Mesendoderm (in vitro differentiated cells): Measurements from ENCODE around the gene MYOF.

Experiments
- DNase-seq: peaks from one replicate; pipeline ENCODE4 v3.0.0; 2013
- H2AK5ac ChIP-seq: 2 replicates; pipeline ENCODE4 v1.6.1; 2013; ENCODE audit warnings: low read length, inconsistent platforms
- H2BK120ac ChIP-seq: 2 replicates; pipeline ENCODE4 v1.6.1; 2013; ENCODE audit warnings: low read depth, mild to moderate bottlenecking, low read length, moderate library complexity, mixed read lengths
- H2BK15ac ChIP-seq: replicated peaks from 2 replicates; pipeline ENCODE4 v1.6.1; 2013; ENCODE audit warnings: low read depth, mild to moderate bottlenecking, moderate library complexity
- H2BK5ac ChIP-seq: 2 replicates; pipeline ENCODE4 v1.6.1; 2013; ENCODE audit warnings: low read length, inconsistent platforms
- H3K18ac ChIP-seq: 2 replicates; pipeline ENCODE4 v1.6.1; 2013; ENCODE audit warnings: mild to moderate bottlenecking, low read length, mixed read lengths
- H3K23ac ChIP-seq: one replicate; pipeline ENCODE4 v1.6.1; 2013; ENCODE audit warnings: low read length
- H3K27ac ChIP-seq: 2 replicates; pipeline ENCODE4 v1.5.1; 2013; ENCODE audit warnings: low read depth, mild to moderate bottlenecking, inconsistent platforms, low read length, moderate library complexity
- H3K27me3 ChIP-seq: 2 replicates; pipeline ENCODE4 v1.6.1; 2013; ENCODE audit warnings: low read length, control low read depth, mild to moderate bottlenecking, inconsistent platforms; ENCODE audit not compliant: insufficient read depth, poor library complexity
- H3K36me3 ChIP-seq: 2 replicates; pipeline ENCODE4 v1.6.1; 2013; ENCODE audit warnings: low read length, inconsistent platforms; ENCODE audit not compliant: control insufficient read depth, insufficient read depth
- H3K4ac ChIP-seq: one replicate; pipeline ENCODE4 v1.6.1; 2013; ENCODE audit warnings: low read depth, mild to moderate bottlenecking, low read length, moderate library complexity
- H3K4me1 ChIP-seq: 2 replicates; pipeline ENCODE4 v1.6.1; 2013; ENCODE audit warnings: low read depth, low read length, inconsistent platforms; ENCODE audit not compliant: control insufficient read depth
- H3K4me2 ChIP-seq: 2 replicates; pipeline ENCODE4 v1.6.1; 2013; ENCODE audit warnings: low read length
- H3K4me3 ChIP-seq: 2 replicates; pipeline ENCODE4 v1.5.1; 2013; ENCODE audit warnings: mild to moderate bottlenecking, low read length
- H3K56ac ChIP-seq: one replicate; pipeline ENCODE4 v1.6.1; 2013; ENCODE audit warnings: low read length
- H3K79me1 ChIP-seq: 2 replicates; pipeline ENCODE4 v1.6.1; 2013; ENCODE audit warnings: low read length, inconsistent platforms
- H3K79me2 ChIP-seq: 2 replicates; pipeline ENCODE4 v1.6.1; 2013; ENCODE audit warnings: mild to moderate bottlenecking, low read length; ENCODE audit not compliant: control insufficient read depth, insufficient read depth
- H3K9ac ChIP-seq: 2 replicates; pipeline ENCODE4 v1.6.1; 2013; ENCODE audit warnings: low read length, inconsistent platforms
- H4K5ac ChIP-seq: one replicate; pipeline ENCODE4 v1.6.1; 2013; ENCODE audit warnings: low read length
- H4K8ac ChIP-seq: one replicate; pipeline ENCODE4 v1.6.1; 2013; ENCODE audit warnings: low read depth, mild to moderate bottlenecking, control low read depth, low read length, moderate library complexity
- whole genome bisulfite sequencing: extraction: QIAGEN DNeasy Blood & Tissue Kit; methylation state at CpG from one replicate; pipeline ENCODE4 v1.1.7; 2013; ENCODE audit warnings: low lambda C conversion rate, missing lambda C conversion rate; ENCODE audit not compliant: insufficient coverage; ENCODE audit errors: extremely low coverage; 5-methylcytosine and 5-hydroxymethylcytosine counted together

MYOF gene

DNA sequence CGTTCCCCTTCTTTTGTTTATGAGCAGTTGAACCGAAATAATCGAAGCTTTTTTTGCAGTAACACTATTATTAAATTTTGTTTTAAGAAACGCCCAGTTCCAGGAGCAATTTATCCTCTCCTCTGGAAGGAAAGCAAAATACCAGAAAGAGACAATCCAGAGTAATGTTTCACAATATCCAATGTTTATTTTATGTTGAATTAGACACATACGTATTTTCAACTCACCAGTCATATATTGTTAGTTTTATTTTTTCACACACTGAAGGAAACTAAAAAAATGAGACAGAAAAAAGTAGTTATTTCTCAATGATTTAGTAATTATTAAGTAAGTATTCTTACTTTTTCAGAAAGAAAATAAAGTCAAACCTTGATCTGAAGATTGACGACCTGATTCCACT is 85.1 kb downstream of the MYOF start:
- H3K23ac ChIP-seq: no peak overlapping the region
- no peak overlapping the region for H2AK5ac ChIP-seq
- H3K36me3 ChIP-seq: no peaks in the 10 kb centered on the region
- no peaks in the 10 kb centered on the region for H3K27me3 ChIP-seq
- no peak overlapping the region for H2BK5ac ChIP-seq
- H3K18ac ChIP-seq: no peak overlapping the region
- no peak overlapping the region for H3K4me3 ChIP-seq
- WGBS: no CpG with 5 or more reads among the region's 6 CpGs
- H3K27ac ChIP-seq: no peak overlapping the region
- H3K4me1 ChIP-seq: peaks cover 3% of the 10 kb centered on the region
- no peak overlapping the region for H2BK15ac ChIP-seq
- no peak overlapping the region for H4K8ac ChIP-seq
- no peak overlapping the region for H3K56ac ChIP-seq
- no peaks in the 10 kb centered on the region for H3K79me2 ChIP-seq
- no peak for DNase-seq
- H4K5ac ChIP-seq: no peak overlapping the region
- no peak overlapping the region for H3K4ac ChIP-seq
- H3K4me2 ChIP-seq: no peak overlapping the region
- H3K79me1 ChIP-seq: no peaks in the 10 kb centered on the region
- no peak overlapping the region for H3K9ac ChIP-seq
- no peak overlapping the region for H2BK120ac ChIP-seq

DNA sequence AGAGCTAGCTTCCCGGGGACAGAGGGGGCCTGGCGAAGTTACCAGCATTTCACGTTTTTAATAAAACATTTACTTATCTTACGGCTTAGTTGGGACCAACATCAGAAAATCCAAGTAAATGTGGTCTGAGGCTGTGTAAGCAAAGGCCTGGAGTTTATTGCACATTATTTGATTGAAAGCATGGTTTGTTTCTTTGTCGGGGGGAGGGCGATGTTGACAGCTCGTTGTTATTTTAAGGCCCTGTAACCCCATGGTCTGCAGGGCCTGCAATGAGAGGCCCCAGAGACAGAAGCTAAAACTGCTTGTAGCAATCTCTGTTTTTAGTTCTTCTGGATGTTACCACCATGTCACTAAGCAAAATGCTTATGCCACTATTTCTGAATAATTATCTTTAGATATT is 88.9 kb downstream of the MYOF start:
- Histone ChIP-seq H3K23ac (no peak overlapping the region), H3K27me3 (no peaks in the 10 kb centered on the region), H4K8ac (no peak overlapping the region), H3K9ac (no peak overlapping the region), H2BK15ac (no peak overlapping the region), H4K5ac (no peak overlapping the region), H3K4me2 (no peak overlapping the region), H2BK5ac (no peak overlapping the region), H3K79me1 (no peaks in the 10 kb centered on the region), H3K4me3 (no peak overlapping the region), H3K27ac (no peak overlapping the region), H3K4ac (no peak overlapping the region), H2BK120ac (no peak overlapping the region), H3K36me3 (no peaks in the 10 kb centered on the region), H3K18ac (no peak overlapping the region), H3K4me1 (peaks cover 2% of the 10 kb centered on the region), H3K79me2 (no peaks in the 10 kb centered on the region), H3K56ac (no peak overlapping the region), H2AK5ac (no peak overlapping the region)
- no peak for DNase-seq
- WGBS: no CpG with 5 or more reads among the region's 7 CpGs

DNA sequence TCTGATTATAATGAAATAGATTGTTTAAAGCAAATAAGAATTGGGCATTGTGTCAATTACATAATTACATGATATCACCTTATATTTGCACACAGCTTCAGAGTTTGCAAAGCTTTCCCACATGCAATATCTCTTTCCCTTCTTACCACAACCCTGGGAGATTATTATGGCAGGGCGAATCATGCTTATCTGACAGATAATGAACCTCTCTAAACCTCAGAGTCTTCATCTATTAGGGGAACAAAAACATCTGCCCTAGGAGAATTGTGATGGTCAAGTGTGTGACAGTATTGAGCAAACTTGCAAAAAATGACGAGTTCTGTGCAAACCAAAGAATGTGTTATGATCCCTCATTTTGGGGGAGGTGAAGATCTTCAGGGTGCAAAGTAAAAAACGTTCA is 90.0 kb downstream of the MYOF start:
- Histone ChIP-seq H3K23ac (no peak overlapping the region), H3K4ac (no peak overlapping the region), H3K4me1 (no peaks in the 10 kb centered on the region), H3K27me3 (no peaks in the 10 kb centered on the region), H2AK5ac (no peak overlapping the region), H2BK5ac (no peak overlapping the region), H3K56ac (no peak overlapping the region), H3K79me2 (no peaks in the 10 kb centered on the region), H3K4me2 (no peak overlapping the region), H3K18ac (no peak overlapping the region), H4K5ac (no peak overlapping the region), H4K8ac (no peak overlapping the region), H3K27ac (no peak overlapping the region), H3K4me3 (no peak overlapping the region), H3K9ac (no peak overlapping the region), H2BK120ac (no peak overlapping the region), H2BK15ac (no peak overlapping the region), H3K79me1 (no peaks in the 10 kb centered on the region), H3K36me3 (no peaks in the 10 kb centered on the region)
- WGBS: no CpG with 5 or more reads among the region's 3 CpGs
- DNase-seq: no peak

DNA sequence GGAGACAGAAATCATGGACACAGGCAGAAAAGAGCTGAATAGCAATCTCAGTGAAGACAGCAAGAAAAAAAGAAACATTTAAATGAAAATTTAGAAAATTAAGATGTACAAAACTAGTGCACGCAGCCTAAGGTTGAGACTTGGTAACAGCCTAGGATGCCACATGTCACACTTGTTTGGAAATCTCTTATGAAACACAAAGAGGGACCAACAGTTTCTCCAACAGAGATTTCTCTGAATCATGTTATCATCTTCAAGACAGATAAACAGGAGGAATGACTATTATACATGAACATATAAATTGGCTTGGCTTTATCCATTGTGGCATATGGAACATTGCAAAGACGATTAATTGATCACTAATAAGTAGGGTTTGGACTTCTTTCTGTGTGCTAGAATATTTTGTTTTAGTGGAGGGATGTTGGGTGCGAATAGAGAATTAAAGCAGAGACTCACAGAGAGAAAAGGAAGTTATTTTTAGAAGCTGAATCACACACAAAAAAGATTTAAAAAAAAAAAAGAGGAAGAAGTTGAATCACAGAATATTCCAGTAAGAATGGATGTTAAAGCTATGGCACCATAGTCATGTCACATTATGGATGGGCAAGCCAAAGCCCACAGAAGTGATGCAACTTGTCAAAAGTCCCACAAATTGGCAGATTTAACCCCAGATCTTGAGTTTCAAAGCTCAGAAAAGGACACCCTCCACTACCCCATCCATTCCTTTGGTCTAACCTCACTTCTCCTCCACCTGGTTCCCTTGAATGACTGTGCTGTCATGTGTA is 91.6 kb downstream of the MYOF start:
- no peak for DNase-seq

DNA sequence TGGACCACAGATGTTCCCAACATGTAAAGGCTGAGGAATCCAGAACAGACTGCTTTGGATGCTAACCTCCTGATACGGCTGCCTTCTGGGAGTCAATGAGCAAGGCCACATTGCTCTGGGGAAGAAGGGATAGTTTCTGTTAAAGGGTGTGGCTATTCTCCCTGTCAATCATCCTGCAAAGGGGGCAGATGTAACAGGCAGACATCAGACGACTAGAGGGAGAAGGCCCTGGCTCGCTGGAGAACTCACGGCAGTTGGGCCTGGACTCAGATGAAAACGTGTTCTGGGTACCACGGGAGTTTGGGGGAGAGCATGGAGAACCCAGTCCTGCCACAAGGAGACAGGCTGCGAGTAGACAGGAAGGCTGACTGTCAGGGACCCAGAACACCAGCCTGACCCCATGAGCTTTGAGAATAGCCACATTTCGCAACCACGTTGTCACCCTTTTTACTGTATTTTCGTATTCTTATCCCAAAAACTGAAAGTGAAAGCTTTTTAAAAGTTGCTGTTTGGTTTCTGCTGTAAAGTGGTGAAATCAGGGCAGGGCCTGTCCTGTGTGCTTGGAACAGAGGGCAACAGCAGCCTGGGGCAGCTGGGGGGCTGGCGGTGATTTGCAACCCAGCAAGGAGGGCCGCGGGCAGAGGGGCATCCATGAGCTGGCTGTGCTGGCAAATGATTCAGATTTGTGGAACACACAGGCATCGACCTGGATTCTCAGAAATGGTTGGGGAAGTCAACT is 95.3 kb downstream of the MYOF start:
- no peak overlapping the region for H2BK15ac ChIP-seq
- no peak overlapping the region for H2AK5ac ChIP-seq
- H3K79me2 ChIP-seq: no peaks in the 10 kb centered on the region
- no peaks in the 10 kb centered on the region for H3K27me3 ChIP-seq
- H2BK5ac ChIP-seq: no peak overlapping the region
- H2BK120ac ChIP-seq: no peak overlapping the region
- H3K4me3 ChIP-seq: no peak overlapping the region
- no peak overlapping the region for H3K4ac ChIP-seq
- H3K79me1 ChIP-seq: no peaks in the 10 kb centered on the region
- H3K23ac ChIP-seq: no peak overlapping the region
- H3K9ac ChIP-seq: no peak overlapping the region
- no peak overlapping the region for H4K5ac ChIP-seq
- no peak overlapping the region for H3K27ac ChIP-seq
- H3K18ac ChIP-seq: no peak overlapping the region
- H3K4me1 ChIP-seq: peaks cover 5% of the 10 kb centered on the region
- no peak for DNase-seq
- WGBS: no CpG with 5 or more reads among the region's 14 CpGs
- no peak overlapping the region for H4K8ac ChIP-seq
- H3K56ac ChIP-seq: no peak overlapping the region
- H3K36me3 ChIP-seq: no peaks in the 10 kb centered on the region
- H3K4me2 ChIP-seq: no peak overlapping the region

More for the DNA sequence above, 91.6 kb downstream of the MYOF start:
- Histone ChIP-seq H3K18ac (no peak overlapping the region), H4K8ac (no peak overlapping the region), H3K79me1 (no peaks in the 10 kb centered on the region), H3K4me3 (no peak overlapping the region), H3K56ac (no peak overlapping the region), H3K9ac (no peak overlapping the region), H2BK120ac (no peak overlapping the region), H3K23ac (no peak overlapping the region), H3K4me2 (no peak overlapping the region), H3K36me3 (no peaks in the 10 kb centered on the region), H2AK5ac (no peak overlapping the region), H3K4me1 (no peaks in the 10 kb centered on the region), H3K27me3 (no peaks in the 10 kb centered on the region), H4K5ac (no peak overlapping the region), H3K4ac (no peak overlapping the region), H3K27ac (no peak overlapping the region), H2BK15ac (no peak overlapping the region), H3K79me2 (no peaks in the 10 kb centered on the region), H2BK5ac (no peak overlapping the region)
- WGBS: 100% methylated on average over 1 of the region's 3 CpGs
